HepG2 (cell line): Measurements from ENCODE around the gene CEMP1. TPM values are rescaled to one million over a fixed set of nuclear protein-coding genes. Genes with fewer than 3 reads are reported as not detected.

Experiments
- ETV5 ChIP-seq: IDR thresholded peaks from 2 replicates; pipeline ENCODE4 v1.6.1; 2018; ENCODE audit warnings: missing biosample characterization, missing genetic modification reagents, inconsistent platforms, borderline replicate concordance
- FOXC1 ChIP-seq: sonication (generic); formaldehyde crosslinking; IDR thresholded peaks from 2 replicates; pipeline ENCODE4 v1.8.0; 2022; ENCODE audit warnings: mild to moderate bottlenecking, missing genetic modification reagents, borderline replicate concordance
- GLI4 ChIP-seq: sonication (generic); formaldehyde crosslinking; IDR thresholded peaks from 2 replicates; pipeline ENCODE4 v1.5.1; 2020; ENCODE audit warnings: missing genetic modification reagents, mild to moderate bottlenecking, moderate library complexity, borderline replicate concordance
- HNRNPUL1 ChIP-seq: fragments of 200-400 bp; formaldehyde crosslinking; IDR thresholded peaks from 2 replicates; pipeline ENCODE4 v1.6.1; 2017; ENCODE audit warnings: low read depth, mild to moderate bottlenecking, low read length, moderate library complexity
- KLF16 ChIP-seq, 2 experiments: sonication (generic) in 1 of 2; formaldehyde crosslinking in 1 of 2; IDR thresholded peaks; 2 replicates each; pipeline versions ENCODE4 v1.6.1 to v1.8.0; 2016 to 2023; ENCODE audit warnings: missing genetic modification reagents in 2 of 2, missing compliant biosample characterization in 1 of 2
- KLF6 ChIP-seq: IDR thresholded peaks from 2 replicates; pipeline ENCODE4 v1.8.0; 2016; ENCODE audit warnings: missing biosample characterization, missing genetic modification reagents
- MTF2 ChIP-seq: sonication (generic); formaldehyde crosslinking; IDR thresholded peaks from 2 replicates; pipeline ENCODE4 v1.5.0; 2020; ENCODE audit warnings: missing genetic modification reagents, borderline replicate concordance
- RXRA ChIP-seq: sonication (generic); formaldehyde crosslinking; IDR thresholded peaks from 2 replicates; pipeline ENCODE4 v1.5.1; 2020; ENCODE audit warnings: missing genetic modification reagents
- SOX13 ChIP-seq, 3 experiments: fragments of 450-650 bp in 1 of 3; sonication (generic) in 1 of 3; formaldehyde crosslinking in 1 of 3; IDR thresholded peaks in 2 of 3; conservative IDR thresholded peaks in 1 of 3; 2 replicates each; pipeline versions ENCODE4 v1.5.0 to v1.6.1; 2016 to 2020; ENCODE audit warnings: antibody characterized with exemption in 1 of 3, mild to moderate bottlenecking in 1 of 3, missing compliant biosample characterization in 1 of 3, missing genetic modification reagents in 1 of 3, moderate library complexity in 1 of 3
- ZBTB1 ChIP-seq: sonication (generic); formaldehyde crosslinking; IDR thresholded peaks from 2 replicates; pipeline ENCODE4 v1.4.0; 2020; ENCODE audit warnings: missing genetic modification reagents, borderline replicate concordance
- ZNF292 ChIP-seq: sonication (generic); formaldehyde crosslinking; IDR thresholded peaks from 2 replicates; pipeline ENCODE4 v1.8.1; 2022; ENCODE audit warnings: mild to moderate bottlenecking, low read depth, missing genetic modification reagents, borderline replicate concordance
- ZSCAN20 ChIP-seq: sonication (generic); formaldehyde crosslinking; IDR thresholded peaks from 2 replicates; pipeline ENCODE4 v1.4.0; 2020; ENCODE audit warnings: missing genetic modification reagents, mild to moderate bottlenecking, borderline replicate concordance
- polyA plus RNA-seq, 8 experiments: library from polyadenylated mRNA; depleted of rRNA in 3 of 8; stranded (reverse) in 7 of 8; unstranded in 1 of 8; fragments of >200 nt; fragmentation: Illumina TruSeq in 4 of 8; extraction: Trizol in 4 of 8; gene quantifications; 2 replicates each; pipeline versions ENCODE4 v1.2.1 to v1.2.3, GENCODE V29; 2011 to 2016; ENCODE audit warnings: low read depth in 4 of 8, missing spikeins in 1 of 8, mixed read lengths in 1 of 8; ENCODE audit not compliant: insufficient read depth in 1 of 8
- total RNA-seq, 5 experiments: library from RNA; depleted of rRNA; stranded (reverse); fragments of >200 nt; fragmentation: Illumina TruSeq; extraction: Trizol; gene quantifications; 2 replicates each; pipeline ENCODE4 v1.2.3, GENCODE V29; 2016; ENCODE audit warnings: low read depth in 1 of 5
- TF ChIP-seq, protein P1 (sequence below): sonication (generic); formaldehyde crosslinking; IDR thresholded peaks from 2 replicates; pipeline ENCODE4 v1.4.0; 2020; ENCODE audit warnings: missing genetic modification reagents, borderline replicate concordance
- TF ChIP-seq, protein P2 (sequence below): sonication (generic); formaldehyde crosslinking; IDR thresholded peaks from 2 replicates; pipeline ENCODE4 v1.4.0; 2020; ENCODE audit warnings: missing genetic modification reagents, borderline replicate concordance
- TF ChIP-seq, protein P3 (sequence below): sonication (generic); formaldehyde crosslinking; IDR thresholded peaks from 2 replicates; pipeline ENCODE4 v1.4.0; 2020; ENCODE audit warnings: mild to moderate bottlenecking, missing genetic modification reagents
- TF ChIP-seq, protein P4 (sequence below): sonication (generic); formaldehyde crosslinking; IDR thresholded peaks from 2 replicates; pipeline ENCODE4 v1.4.0; 2020; ENCODE audit warnings: missing genetic modification reagents
- TF ChIP-seq, protein P5 (sequence below): sonication (generic); formaldehyde crosslinking; IDR thresholded peaks from 2 replicates; pipeline ENCODE4 v1.8.1; 2023; ENCODE audit warnings: mild to moderate bottlenecking, moderate library complexity, missing genetic modification reagents

The CEMP1 gene
- total and polyA plus RNA-seq, 2 of the 13 experiments (the other 11 are each of a cell fraction or from before 2014, with no cell fraction given) = not detected

DNA sequence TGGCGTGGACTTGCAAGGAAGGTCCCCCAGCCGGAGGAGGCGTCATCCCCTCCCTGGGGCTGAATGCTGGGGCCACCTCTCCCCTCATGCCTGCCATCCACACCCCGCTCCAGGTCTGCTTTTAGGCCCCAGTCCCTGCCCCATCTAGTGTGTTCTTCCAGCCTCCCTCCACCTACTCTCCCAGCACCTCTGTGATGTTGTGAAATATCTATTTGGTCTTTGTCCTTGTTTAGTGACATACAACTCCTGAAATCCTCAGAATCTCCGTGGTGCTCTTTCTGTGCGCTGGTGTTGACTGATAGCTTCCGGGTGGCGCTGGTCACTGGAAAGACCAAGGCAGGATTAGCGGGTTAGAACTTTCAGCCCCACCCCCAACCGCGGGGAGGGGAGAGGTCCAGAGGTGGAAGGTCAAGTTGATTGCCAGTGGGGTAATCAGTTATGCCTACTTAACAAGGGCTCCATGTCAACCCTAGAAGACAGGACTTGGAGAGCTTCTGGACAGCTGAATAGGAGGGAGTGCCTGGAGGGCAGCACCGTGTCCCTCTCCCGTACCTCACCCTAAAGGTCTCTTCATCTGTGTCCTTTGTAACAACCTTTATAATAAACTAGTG is 46.2 kb downstream of the CEMP1 start (continued):
- TF ChIP-seq, protein P1, sequence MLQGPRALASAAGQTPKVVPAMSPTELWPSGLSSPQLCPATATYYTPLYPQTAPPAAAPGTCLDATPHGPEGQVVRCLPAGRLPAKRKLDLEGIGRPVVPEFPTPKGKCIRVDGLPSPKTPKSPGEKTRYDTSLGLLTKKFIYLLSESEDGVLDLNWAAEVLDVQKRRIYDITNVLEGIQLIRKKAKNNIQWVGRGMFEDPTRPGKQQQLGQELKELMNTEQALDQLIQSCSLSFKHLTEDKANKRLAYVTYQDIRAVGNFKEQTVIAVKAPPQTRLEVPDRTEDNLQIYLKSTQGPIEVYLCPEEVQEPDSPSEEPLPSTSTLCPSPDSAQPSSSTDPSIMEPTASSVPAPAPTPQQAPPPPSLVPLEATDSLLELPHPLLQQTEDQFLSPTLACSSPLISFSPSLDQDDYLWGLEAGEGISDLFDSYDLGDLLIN (CRISPR knock-in tag) = 0 out of 2 replicates have a peak, but pooled peaks have one; percentile 61
- TF ChIP-seq FOXC1 (peak; percentile 37; the same call in 1 of the 2 replicates), KLF16 (CRISPR knock-in tag; IDR thresholded peaks at IDR 0.05) (peak in 1 of 2 experiments; percentile 80; a peak in 1 of 4 replicates), MTF2 (no peak), ZBTB1 (CRISPR knock-in tag) (no peak), SOX13 (IDR thresholded peaks at IDR 0.05) (no peak; the same call in 1 of the 2 replicates), SOX13 (CRISPR knock-in tag; conservative IDR thresholded peaks at IDR 0.05 in 1 of 2, IDR thresholded peaks at IDR 0.05 in 1 of 2) (peak in 1 of 2 experiments; percentile 76; a peak in 2 of 4 replicates), RXRA (peak; percentile 82; the same call in 1 of the 2 replicates), ZNF292 (CRISPR knock-in tag) (peak; percentile 59; the same call in 1 of the 2 replicates), KLF6 (CRISPR knock-in tag) (0 out of 2 replicates have a peak, but pooled peaks have one; percentile 40), HNRNPUL1 (no peak), GLI4 (CRISPR knock-in tag) (no peak), ETV5 (CRISPR knock-in tag) (peak; percentile 91), ZSCAN20 (0 out of 2 replicates have a peak, but pooled peaks have one; percentile 42)
- TF ChIP-seq, protein P2, sequence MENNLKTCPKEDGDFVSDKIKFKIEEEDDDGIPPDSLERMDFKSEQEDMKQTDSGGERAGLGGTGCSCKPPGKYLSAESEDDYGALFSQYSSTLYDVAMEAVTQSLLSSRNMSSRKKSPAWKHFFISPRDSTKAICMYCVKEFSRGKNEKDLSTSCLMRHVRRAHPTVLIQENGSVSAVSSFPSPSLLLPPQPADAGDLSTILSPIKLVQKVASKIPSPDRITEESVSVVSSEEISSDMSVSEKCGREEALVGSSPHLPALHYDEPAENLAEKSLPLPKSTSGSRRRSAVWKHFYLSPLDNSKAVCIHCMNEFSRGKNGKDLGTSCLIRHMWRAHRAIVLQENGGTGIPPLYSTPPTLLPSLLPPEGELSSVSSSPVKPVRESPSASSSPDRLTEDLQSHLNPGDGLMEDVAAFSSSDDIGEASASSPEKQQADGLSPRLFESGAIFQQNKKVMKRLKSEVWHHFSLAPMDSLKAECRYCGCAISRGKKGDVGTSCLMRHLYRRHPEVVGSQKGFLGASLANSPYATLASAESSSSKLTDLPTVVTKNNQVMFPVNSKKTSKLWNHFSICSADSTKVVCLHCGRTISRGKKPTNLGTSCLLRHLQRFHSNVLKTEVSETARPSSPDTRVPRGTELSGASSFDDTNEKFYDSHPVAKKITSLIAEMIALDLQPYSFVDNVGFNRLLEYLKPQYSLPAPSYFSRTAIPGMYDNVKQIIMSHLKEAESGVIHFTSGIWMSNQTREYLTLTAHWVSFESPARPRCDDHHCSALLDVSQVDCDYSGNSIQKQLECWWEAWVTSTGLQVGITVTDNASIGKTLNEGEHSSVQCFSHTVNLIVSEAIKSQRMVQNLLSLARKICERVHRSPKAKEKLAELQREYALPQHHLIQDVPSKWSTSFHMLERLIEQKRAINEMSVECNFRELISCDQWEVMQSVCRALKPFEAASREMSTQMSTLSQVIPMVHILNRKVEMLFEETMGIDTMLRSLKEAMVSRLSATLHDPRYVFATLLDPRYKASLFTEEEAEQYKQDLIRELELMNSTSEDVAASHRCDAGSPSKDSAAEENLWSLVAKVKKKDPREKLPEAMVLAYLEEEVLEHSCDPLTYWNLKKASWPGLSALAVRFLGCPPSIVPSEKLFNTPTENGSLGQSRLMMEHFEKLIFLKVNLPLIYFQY (CRISPR knock-in tag) = no peak
- TF ChIP-seq, protein P3, sequence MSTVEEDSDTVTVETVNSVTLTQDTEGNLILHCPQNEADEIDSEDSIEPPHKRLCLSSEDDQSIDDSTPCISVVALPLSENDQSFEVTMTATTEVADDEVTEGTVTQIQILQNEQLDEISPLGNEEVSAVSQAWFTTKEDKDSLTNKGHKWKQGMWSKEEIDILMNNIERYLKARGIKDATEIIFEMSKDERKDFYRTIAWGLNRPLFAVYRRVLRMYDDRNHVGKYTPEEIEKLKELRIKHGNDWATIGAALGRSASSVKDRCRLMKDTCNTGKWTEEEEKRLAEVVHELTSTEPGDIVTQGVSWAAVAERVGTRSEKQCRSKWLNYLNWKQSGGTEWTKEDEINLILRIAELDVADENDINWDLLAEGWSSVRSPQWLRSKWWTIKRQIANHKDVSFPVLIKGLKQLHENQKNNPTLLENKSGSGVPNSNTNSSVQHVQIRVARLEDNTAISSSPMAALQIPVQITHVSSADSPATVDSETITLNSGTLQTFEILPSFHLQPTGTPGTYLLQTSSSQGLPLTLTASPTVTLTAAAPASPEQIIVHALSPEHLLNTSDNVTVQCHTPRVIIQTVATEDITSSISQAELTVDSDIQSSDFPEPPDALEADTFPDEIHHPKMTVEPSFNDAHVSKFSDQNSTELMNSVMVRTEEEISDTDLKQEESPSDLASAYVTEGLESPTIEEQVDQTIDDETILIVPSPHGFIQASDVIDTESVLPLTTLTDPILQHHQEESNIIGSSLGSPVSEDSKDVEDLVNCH = no peak
- TF ChIP-seq, protein P4, sequence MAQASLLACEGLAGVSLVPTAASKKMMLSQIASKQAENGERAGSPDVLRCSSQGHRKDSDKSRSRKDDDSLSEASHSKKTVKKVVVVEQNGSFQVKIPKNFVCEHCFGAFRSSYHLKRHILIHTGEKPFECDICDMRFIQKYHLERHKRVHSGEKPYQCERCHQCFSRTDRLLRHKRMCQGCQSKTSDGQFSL = peak; percentile 40; the same call in 1 of the 2 replicates
- TF ChIP-seq, protein P5, sequence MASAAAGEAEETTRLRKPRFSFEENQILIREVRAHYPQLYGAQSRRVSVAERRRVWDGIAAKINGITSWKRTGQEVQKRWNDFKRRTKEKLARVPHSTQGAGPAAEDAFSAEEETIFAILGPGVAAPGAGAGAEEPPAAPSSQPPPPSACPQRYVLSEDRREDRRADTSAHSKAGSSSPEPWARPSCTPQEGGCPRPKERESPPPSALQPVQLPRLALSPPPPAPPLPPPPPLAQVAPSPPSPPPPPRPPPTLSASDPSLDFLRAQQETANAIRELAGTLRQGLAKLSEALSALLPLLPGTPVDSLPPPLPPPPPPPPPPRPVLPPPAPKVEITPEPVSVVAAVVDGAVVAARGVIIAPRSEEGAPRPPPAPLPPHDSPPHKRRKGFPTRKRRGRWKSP (CRISPR knock-in tag) = no peak; the same call in 1 of the 2 replicates
